GM23338 (cell line): Measurements from ENCODE around the gene RAPGEF5. TPM values are rescaled to one million over a fixed set of nuclear protein-coding genes. Genes with fewer than 3 reads are reported as not detected.
A peak's percentile ranks its signal among the peaks of the same experiment; 100 is the strongest.

ENCODE experiments used
- ATAC-seq: fragments of 200-7000 bp; cut with Tn5 transposase; 3 replicates; pipeline ENCODE4 v1.9.1; 2020
- DNase-seq: peaks from one replicate; pipeline ENCODE4 v3.0.0-alpha.2; 2015; ENCODE audit warnings: low spot score
- H2AFZ ChIP-seq: fragments of 200-600 bp; sonication (generic); 2 replicates; pipeline ENCODE4 v1.8.0; 2016; ENCODE audit warnings: antibody characterized with exemption, mild to moderate bottlenecking, moderate library complexity
- H3F3A ChIP-seq: fragments of 200-600 bp; sonication (generic); replicated peaks from 2 replicates; pipeline ENCODE4 v1.8.0; 2017; ENCODE audit warnings: antibody characterized with exemption, mixed run types, low read depth
- H3K27ac ChIP-seq: fragments of 200-600 bp; sonication (generic); 2 replicates; pipeline ENCODE4 v1.6.1; 2016; ENCODE audit warnings: low read depth
- H3K27me3 ChIP-seq: fragments of 200-600 bp; sonication (generic); 2 replicates; pipeline ENCODE4 v1.8.0; 2016; ENCODE audit warnings: mild to moderate bottlenecking, mixed run types, moderate library complexity; ENCODE audit not compliant: insufficient read depth
- H3K36me3 ChIP-seq: fragments of 200-600 bp; sonication (generic); 2 replicates; pipeline ENCODE4 v1.8.0; 2016; ENCODE audit warnings: mild to moderate bottlenecking; ENCODE audit not compliant: insufficient read depth
- H3K4me1 ChIP-seq: fragments of 200-600 bp; sonication (generic); 2 replicates; pipeline ENCODE4 v1.8.0; 2016; ENCODE audit warnings: mild to moderate bottlenecking, moderate library complexity; ENCODE audit not compliant: insufficient read depth
- H3K4me2 ChIP-seq: fragments of 200-600 bp; sonication (generic); 2 replicates; pipeline ENCODE4 v1.7.1; 2017; ENCODE audit warnings: mixed run types
- H3K4me3 ChIP-seq: fragments of 200-600 bp; sonication (generic); 2 replicates; pipeline ENCODE4 v1.6.1; 2016; ENCODE audit warnings: mixed run types
- H3K79me2 ChIP-seq: fragments of 200-600 bp; sonication (generic); replicated peaks from 2 replicates; pipeline ENCODE4 v1.8.0; 2017; ENCODE audit warnings: mild to moderate bottlenecking; ENCODE audit not compliant: insufficient read depth
- H3K9me2 ChIP-seq: fragments of 200-600 bp; sonication (generic); 2 replicates; pipeline ENCODE4 v1.8.0; 2017; ENCODE audit not compliant: insufficient read depth
- H4K20me1 ChIP-seq: fragments of 200-600 bp; sonication (generic); replicated peaks from 2 replicates; pipeline ENCODE4 v1.8.0; 2017; ENCODE audit warnings: mild to moderate bottlenecking; ENCODE audit not compliant: insufficient read depth
- H3K27ac Mint-ChIP-seq: 2 replicates; pipeline ENCODE4 v1.8.0; 2020; ENCODE audit warnings: inconsistent platforms, mild to moderate bottlenecking, moderate library complexity, mixed read lengths
- H3K27me3 Mint-ChIP-seq: 3 replicates; pipeline ENCODE4 v1.8.0; 2022; ENCODE audit warnings: low read depth, mild to moderate bottlenecking, moderate library complexity, mixed read lengths, inconsistent platforms; ENCODE audit not compliant: insufficient read depth, poor library complexity
- H3K36me3 Mint-ChIP-seq: 3 replicates; pipeline ENCODE4 v1.8.0; 2021; ENCODE audit warnings: low read depth, mild to moderate bottlenecking, inconsistent platforms, moderate library complexity, mixed read lengths
- H3K4me1 Mint-ChIP-seq: 3 replicates; pipeline ENCODE4 v1.8.0; 2020; ENCODE audit warnings: mild to moderate bottlenecking, inconsistent platforms, mixed read lengths
- H3K4me3 Mint-ChIP-seq: 3 replicates; pipeline ENCODE4 v1.8.0; 2021; ENCODE audit warnings: moderate library complexity, mild to moderate bottlenecking, inconsistent platforms, mixed read lengths
- H3K9me3 Mint-ChIP-seq: 3 replicates; pipeline ENCODE4 v1.8.0; 2020; ENCODE audit warnings: moderate library complexity, mild to moderate bottlenecking, inconsistent platforms, mixed read lengths
- EZH2phosphoT487 ChIP-seq: fragments of 200-600 bp; sonication (generic); IDR thresholded peaks from one replicate; pipeline ENCODE4 v1.8.1; 2018; ENCODE audit warnings: antibody characterized with exemption; ENCODE audit not compliant: unreplicated experiment
- JUNB ChIP-seq: IDR thresholded peaks from one replicate; pipeline ENCODE4 v1.6.1; 2016; ENCODE audit warnings: antibody characterized with exemption; ENCODE audit not compliant: unreplicated experiment
- NANOG ChIP-seq: IDR thresholded peaks from 2 replicates; pipeline ENCODE4 v1.6.1; 2016; ENCODE audit warnings: antibody characterized with exemption, borderline replicate concordance
- STAT1 ChIP-seq: IDR thresholded peaks from one replicate; pipeline ENCODE4 v1.6.1; 2016; ENCODE audit warnings: antibody characterized with exemption; ENCODE audit not compliant: unreplicated experiment
- ZNF114 ChIP-seq: fragments of 250-450 bp; sonication (Bioruptor Pico); IDR thresholded peaks from 2 replicates; pipeline ENCODE4 v1.5.0; 2020; ENCODE audit warnings: mild to moderate bottlenecking, moderate library complexity
- ZNF331 ChIP-seq: fragments of 250-450 bp; sonication (Bioruptor Pico); IDR thresholded peaks from 2 replicates; pipeline ENCODE4 v1.5.0; 2020; ENCODE audit warnings: low read depth, mild to moderate bottlenecking, moderate library complexity
- polyA plus RNA-seq: library from polyadenylated mRNA; unstranded; fragments of >200 nt; fragmentation: Nextera tagmentation; extraction: Ambion mirVana; gene quantifications from 2 replicates; pipeline ENCODE4 v1.2.1, GENCODE V29; 2016
- total RNA-seq: library from RNA; depleted of rRNA; stranded (reverse); fragments of >200 nt; shearing (Covaris generic); gene quantifications from 2 replicates; pipeline ENCODE4 v1.2.3, GENCODE V29; 2014
- TF ChIP-seq, protein P1 (sequence below), 2 experiments: fragments of 200-600 bp in 1 of 2; sonication (generic) in 1 of 2; conservative IDR thresholded peaks; 2 replicates each; pipeline versions ENCODE4 v1.5.1 to v1.6.1; 2016 to 2017; ENCODE audit warnings: antibody characterized with exemption in 2 of 2, low read depth in 2 of 2, mild to moderate bottlenecking in 2 of 2, moderate library complexity in 1 of 2
- TF ChIP-seq, protein P2 (sequence below): IDR thresholded peaks from one replicate; pipeline ENCODE4 v1.6.1; 2018; ENCODE audit warnings: antibody characterized with exemption; ENCODE audit not compliant: unreplicated experiment

The RAPGEF5 gene
- total and polyA plus RNA-seq, 2 experiments from 2014 or later = 6.3 to 13.1 TPM

- no peaks in the 10 kb centered on the region for H3K79me2 ChIP-seq
- Mint-ChIP-seq H3K4me1 (peaks cover 20% of the 10 kb centered on the region), H3K9me3 (no peaks in the 10 kb centered on the region), H3K27ac (no peak overlapping the region), H3K36me3 (no peaks in the 10 kb centered on the region), H3K27me3 (peaks cover 4% of the 10 kb centered on the region), H3K4me3 (no peak overlapping the region)
- no peaks in the 10 kb centered on the region for H4K20me1 ChIP-seq
- no peak overlapping the region for H3K4me3 ChIP-seq
- no peak overlapping the region for H2AFZ ChIP-seq
- no peaks in the 10 kb centered on the region for H3K27me3 ChIP-seq
- no peaks in the 10 kb centered on the region for H3F3A ChIP-seq
- no peaks in the 10 kb centered on the region for H3K9me2 ChIP-seq
- H3K27ac ChIP-seq = no peak overlapping the region
- DNase-seq = no peak
- no peaks in the 10 kb centered on the region for H3K36me3 ChIP-seq
- TF ChIP-seq, protein P1, sequence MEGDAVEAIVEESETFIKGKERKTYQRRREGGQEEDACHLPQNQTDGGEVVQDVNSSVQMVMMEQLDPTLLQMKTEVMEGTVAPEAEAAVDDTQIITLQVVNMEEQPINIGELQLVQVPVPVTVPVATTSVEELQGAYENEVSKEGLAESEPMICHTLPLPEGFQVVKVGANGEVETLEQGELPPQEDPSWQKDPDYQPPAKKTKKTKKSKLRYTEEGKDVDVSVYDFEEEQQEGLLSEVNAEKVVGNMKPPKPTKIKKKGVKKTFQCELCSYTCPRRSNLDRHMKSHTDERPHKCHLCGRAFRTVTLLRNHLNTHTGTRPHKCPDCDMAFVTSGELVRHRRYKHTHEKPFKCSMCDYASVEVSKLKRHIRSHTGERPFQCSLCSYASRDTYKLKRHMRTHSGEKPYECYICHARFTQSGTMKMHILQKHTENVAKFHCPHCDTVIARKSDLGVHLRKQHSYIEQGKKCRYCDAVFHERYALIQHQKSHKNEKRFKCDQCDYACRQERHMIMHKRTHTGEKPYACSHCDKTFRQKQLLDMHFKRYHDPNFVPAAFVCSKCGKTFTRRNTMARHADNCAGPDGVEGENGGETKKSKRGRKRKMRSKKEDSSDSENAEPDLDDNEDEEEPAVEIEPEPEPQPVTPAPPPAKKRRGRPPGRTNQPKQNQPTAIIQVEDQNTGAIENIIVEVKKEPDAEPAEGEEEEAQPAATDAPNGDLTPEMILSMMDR (conservative IDR thresholded peaks at IDR 0.05; ENCODE audit: low read depth in 2 of 2) = no peak
- TF ChIP-seq JUNB = no peak
- H3K4me2 ChIP-seq = no peak overlapping the region
- ATAC-seq = no peak
- H3K4me1 ChIP-seq = peaks cover 14% of the 10 kb centered on the region; the same call in 1 of the 2 replicates
Observed at GRCh38 chr7:22394739-22395138, 37.8 kb upstream of the RAPGEF5 start.

GRCh38 chr7:22393913-22394729 is 37.2 kb upstream of the RAPGEF5 start:
- Mint-ChIP-seq H3K4me3 (no peak overlapping the region), H3K4me1 (peaks cover 19% of the 10 kb centered on the region), H3K27ac (no peak overlapping the region), H3K27me3 (peaks cover 4% of the 10 kb centered on the region), H3K9me3 (no peaks in the 10 kb centered on the region), H3K36me3 (no peaks in the 10 kb centered on the region)
- no peak overlapping the region for H3K4me2 ChIP-seq
- no peak overlapping the region for H3K27ac ChIP-seq
- H3K27me3 ChIP-seq = no peaks in the 10 kb centered on the region
- DNase-seq (no peak), ATAC-seq (no peak)
- H4K20me1 ChIP-seq = no peaks in the 10 kb centered on the region
- H3K4me3 ChIP-seq = no peak overlapping the region
- H3K36me3 ChIP-seq = no peaks in the 10 kb centered on the region
- H3K9me2 ChIP-seq = no peaks in the 10 kb centered on the region
- peaks cover 13% of the 10 kb centered on the region; the same call in 1 of the 2 replicates for H3K4me1 ChIP-seq
- H3K79me2 ChIP-seq = no peaks in the 10 kb centered on the region
- H2AFZ ChIP-seq = peak overlapping the region; percentile 52; the same call in 1 of the 2 replicates
- no peaks in the 10 kb centered on the region for H3F3A ChIP-seq
- TF ChIP-seq, protein P2, sequence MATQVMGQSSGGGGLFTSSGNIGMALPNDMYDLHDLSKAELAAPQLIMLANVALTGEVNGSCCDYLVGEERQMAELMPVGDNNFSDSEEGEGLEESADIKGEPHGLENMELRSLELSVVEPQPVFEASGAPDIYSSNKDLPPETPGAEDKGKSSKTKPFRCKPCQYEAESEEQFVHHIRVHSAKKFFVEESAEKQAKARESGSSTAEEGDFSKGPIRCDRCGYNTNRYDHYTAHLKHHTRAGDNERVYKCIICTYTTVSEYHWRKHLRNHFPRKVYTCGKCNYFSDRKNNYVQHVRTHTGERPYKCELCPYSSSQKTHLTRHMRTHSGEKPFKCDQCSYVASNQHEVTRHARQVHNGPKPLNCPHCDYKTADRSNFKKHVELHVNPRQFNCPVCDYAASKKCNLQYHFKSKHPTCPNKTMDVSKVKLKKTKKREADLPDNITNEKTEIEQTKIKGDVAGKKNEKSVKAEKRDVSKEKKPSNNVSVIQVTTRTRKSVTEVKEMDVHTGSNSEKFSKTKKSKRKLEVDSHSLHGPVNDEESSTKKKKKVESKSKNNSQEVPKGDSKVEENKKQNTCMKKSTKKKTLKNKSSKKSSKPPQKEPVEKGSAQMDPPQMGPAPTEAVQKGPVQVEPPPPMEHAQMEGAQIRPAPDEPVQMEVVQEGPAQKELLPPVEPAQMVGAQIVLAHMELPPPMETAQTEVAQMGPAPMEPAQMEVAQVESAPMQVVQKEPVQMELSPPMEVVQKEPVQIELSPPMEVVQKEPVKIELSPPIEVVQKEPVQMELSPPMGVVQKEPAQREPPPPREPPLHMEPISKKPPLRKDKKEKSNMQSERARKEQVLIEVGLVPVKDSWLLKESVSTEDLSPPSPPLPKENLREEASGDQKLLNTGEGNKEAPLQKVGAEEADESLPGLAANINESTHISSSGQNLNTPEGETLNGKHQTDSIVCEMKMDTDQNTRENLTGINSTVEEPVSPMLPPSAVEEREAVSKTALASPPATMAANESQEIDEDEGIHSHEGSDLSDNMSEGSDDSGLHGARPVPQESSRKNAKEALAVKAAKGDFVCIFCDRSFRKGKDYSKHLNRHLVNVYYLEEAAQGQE = no peak
- no peak for TF ChIP-seq STAT1
- TF ChIP-seq NANOG = no peak
- no peak for TF ChIP-seq ZNF114 (CRISPR knock-in tag)
- no peak for TF ChIP-seq ZNF331 (CRISPR knock-in tag)
- TF ChIP-seq EZH2phosphoT487 = no peak
- TF ChIP-seq, protein P1 (conservative IDR thresholded peaks at IDR 0.05; ENCODE audit: low read depth in 2 of 2) = no peak
